GM12892 (cell line): ENCODE data around the gene BARHL1.

Experiments used
- POLR2A ChIP-seq: IDR thresholded peaks from 2 replicates; pipeline ENCODE4 v1.6.1; 2011; ENCODE audit warnings: low read depth, low read length, control low read depth
- POLR2AphosphoS5 ChIP-seq: IDR thresholded peaks from 2 replicates; pipeline ENCODE4 v1.6.1; 2011; ENCODE audit warnings: low read depth, low read length, control low read depth
- TAF1 ChIP-seq: IDR thresholded peaks from 2 replicates; pipeline ENCODE4 v1.6.1; 2011; ENCODE audit warnings: low read depth, mild to moderate bottlenecking, control low read depth, low read length, borderline replicate concordance

DNA sequence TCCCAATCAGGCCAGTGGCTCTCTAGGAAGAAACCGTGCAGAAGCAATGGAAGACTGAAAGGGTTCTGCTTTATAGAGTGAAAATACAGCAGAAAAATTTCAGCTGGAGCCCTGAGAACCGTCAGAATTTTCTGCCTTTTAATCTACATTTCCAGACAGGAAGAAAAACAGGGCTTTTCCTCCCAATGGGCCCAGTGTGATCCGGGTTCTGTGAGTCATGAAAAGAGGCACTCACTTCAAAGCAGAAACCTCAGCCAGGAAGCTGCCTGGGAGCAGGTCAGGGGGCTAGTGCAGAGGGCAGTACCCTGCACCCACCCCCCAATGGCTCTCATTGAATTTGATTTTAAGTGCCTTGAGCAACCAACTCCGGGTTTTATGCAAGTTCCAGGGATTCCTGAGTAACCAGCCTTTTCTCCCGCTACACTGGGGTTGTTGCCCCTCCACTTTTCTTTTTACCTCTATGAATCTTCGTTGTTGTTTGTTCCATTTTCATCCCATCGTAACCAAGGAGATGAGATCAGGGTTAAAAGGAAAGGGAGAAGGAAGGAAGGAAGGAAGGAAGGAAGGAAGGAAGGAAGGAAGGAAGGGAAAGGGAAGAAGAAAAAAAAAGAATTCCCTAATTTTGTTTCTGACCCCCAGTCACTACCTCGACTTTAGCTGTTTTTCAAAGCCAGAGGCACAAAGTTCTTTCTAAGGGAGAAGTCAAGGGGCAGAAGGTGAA lies 1.3 kb downstream of the BARHL1 start:
- TF ChIP-seq TAF1: no peak
- TF ChIP-seq POLR2A: no peak
- TF ChIP-seq POLR2AphosphoS5: no peak
